Right ventricle myocardium superior (tissue), 1 donor: ENCODE results near the gene OR4X2. TPM values are rescaled to one million over a fixed set of nuclear protein-coding genes. Genes with fewer than 3 reads are reported as not detected.
"Not testable (repeated sequence)": the region's sequence is repeated elsewhere in the genome, so short reads cannot be mapped to it uniquely, and the experiment has no call there.

ENCODE experiments used
- ATAC-seq: fragments of 200-7000 bp; cut with Tn5 transposase; one replicate; pipeline ENCODE4 v1.9.1; 2020; ENCODE audit warnings: mild to moderate bottlenecking; ENCODE audit not compliant: poor library complexity
- DNase-seq: peaks from one replicate; pipeline ENCODE4 v3.0.0-alpha.2; 2020
- intact Hi-C: fragments of 100-400 bp; cut with DNase I; formaldehyde crosslinking; loops from one replicate; pipeline ENCODE4 v1.11.2; 2022
- long read RNA-seq: library from polyadenylated mRNA; unstranded; transcript quantifications from one replicate; pipeline ENCODE4 v2.0.0, GENCODE V29; 2021
- total RNA-seq: library from RNA; stranded (reverse); fragmentation: NEBNext Ultra II Directional; extraction: Animal tissue kit (Norgen Biotek cat#: 25700); gene quantifications from one replicate; pipeline ENCODE4 v1.2.1, GENCODE V29; 2021
- donor health status: DM: no; HTN: yes; CAD: no; lungs with severe emphysema.

Gene OR4X2, protein sequence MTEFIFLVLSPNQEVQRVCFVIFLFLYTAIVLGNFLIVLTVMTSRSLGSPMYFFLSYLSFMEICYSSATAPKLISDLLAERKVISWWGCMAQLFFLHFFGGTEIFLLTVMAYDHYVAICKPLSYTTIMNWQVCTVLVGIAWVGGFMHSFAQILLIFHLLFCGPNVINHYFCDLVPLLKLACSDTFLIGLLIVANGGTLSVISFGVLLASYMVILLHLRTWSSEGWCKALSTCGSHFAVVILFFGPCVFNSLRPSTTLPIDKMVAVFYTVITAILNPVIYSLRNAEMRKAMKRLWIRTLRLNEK
- not detected for total RNA-seq
- long read RNA-seq, result 0 reads

DNA sequence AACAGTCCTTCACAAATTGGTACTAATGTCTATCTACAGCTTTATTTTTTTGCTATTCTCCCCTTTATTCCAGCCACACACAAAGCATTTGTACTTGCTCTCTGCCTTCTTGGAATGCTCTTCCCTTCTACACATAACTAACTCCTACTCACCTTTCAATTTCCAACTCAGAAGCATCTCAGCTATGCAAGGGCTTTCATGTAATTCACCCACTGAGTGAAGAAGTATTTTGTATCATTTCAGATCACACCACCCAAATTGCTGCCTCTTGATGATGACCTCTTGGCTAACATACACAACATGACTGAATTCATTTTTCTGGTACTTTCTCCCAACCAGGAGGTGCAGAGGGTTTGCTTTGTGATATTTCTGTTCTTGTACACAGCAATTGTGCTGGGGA, at the start of gene OR4X2:
Gene OR4X2, plus strand, starts transcription at position 301 of the 400 bp plus-strand sequence. Its CDS starts 0 bp downstream, at position 301.
- DNase-seq, result no peak
- no peak for ATAC-seq
- intact Hi-C loops, result no loop called here

DNA sequence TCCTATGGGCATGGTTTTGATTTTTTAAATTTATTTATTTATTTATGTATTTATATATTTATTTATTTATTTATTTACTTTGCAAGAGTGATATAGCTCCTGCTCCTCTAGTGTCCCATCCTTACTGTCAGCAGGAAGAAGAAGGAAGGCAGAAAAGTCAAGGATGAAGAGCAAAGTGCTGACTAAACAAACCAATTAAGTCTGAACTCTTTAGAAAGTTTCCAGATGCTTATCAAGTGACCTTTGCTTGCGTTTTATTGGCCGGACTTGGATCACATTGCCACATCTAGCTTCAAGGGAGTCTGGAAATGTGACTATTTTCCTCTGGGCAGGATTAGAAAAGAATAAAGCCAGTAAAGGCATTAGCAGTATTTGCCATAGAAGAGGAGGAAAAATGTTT, 37.0 kb upstream of the OR4X2 start:
- intact Hi-C loops, result no loop called here
- no peak for ATAC-seq
- no peak for DNase-seq

DNA sequence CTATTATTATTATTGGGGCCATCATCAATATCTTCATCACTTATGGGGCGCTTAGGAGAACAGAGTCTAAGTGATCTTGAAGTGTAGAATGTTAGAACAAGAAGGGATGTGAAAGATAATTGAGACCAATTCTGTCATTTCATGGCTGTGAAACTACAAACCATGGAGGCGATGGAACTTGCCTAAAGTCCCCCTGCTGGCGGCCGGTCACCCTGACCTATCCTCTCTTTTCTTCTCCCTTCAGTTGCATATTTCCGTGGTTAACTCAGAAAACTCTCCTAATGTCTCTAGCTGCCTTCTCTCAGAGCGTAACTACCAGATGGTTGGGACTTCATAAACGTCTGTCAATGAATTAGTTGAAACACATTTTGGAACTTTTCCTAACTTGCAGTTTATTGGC, 34.9 kb upstream of the OR4X2 start:
- DNase-seq, result no peak
- ATAC-seq, result no peak
- intact Hi-C loops, result no loop called here

DNA sequence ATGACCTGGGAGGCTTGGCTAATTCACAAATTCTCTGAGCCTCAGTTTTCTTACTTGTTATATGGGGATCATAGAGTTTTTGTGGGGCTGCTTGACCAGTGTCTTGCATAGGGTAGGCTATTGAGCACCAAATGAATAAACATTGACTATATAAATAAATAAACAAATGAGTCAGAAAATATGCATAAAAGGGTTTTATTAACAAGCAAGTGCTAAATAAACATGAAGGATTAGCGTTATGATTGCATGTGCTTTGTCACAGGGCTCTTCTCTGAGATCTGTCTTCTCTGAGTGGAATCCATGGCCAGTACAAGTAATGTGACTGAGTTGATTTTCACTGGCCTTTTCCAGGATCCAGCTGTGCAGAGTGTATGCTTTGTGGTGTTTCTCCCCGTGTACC, 28.4 kb upstream of the OR4X2 start, which contains the start of gene OR4B1:
Gene OR4B1, plus strand, starts transcription at position 301 of the 400 bp plus-strand sequence. Its CDS starts 0 bp downstream, at position 301.
- intact Hi-C loops, result no loop called here
- DNase-seq (no peak), ATAC-seq (no peak)

DNA sequence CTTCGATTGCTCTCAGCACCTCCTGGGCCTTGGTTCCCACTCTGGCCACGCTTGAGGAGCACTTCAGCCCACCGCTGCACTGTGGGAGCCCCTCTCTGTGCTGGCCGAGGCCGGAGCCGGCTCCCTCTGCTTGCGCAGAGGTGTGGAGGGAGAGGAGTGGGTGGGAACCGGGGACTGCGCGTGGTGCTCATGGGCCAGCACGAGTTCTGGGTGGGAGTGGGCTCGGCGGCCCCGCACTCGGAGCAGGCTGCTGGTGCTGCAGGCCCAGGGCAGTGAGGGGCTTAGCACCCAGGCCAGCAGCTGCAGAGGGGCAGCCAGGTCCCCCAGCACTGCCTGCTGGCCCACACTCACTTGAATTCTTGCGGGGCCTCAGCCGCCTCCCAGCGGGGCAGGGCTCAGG, 16.1 kb upstream of the OR4X2 start:
- no peak for DNase-seq
- intact Hi-C loops, result no loop called here
- ATAC-seq, result no peak

DNA sequence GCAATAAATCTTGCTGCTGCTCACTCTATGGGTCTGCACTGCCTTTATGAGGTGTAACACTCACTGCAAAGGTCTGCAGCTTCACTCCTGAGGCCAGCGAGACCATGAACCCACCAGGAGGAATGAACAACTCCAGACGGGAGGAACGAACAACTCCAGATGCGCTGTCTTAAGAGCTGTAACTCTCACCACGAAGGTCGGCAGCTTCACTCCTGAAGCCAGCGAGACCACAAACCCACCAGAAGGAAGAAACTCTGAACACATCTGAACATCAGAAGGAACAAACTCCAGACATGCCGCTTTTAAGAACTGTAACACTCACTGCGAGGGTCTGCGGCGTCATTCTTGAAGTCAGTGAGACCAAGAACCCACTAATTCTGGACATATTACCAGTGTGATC, 14.8 kb upstream of the OR4X2 start:
- intact Hi-C loops, DNase-seq, ATAC-seq: not testable (repeated sequence)

DNA sequence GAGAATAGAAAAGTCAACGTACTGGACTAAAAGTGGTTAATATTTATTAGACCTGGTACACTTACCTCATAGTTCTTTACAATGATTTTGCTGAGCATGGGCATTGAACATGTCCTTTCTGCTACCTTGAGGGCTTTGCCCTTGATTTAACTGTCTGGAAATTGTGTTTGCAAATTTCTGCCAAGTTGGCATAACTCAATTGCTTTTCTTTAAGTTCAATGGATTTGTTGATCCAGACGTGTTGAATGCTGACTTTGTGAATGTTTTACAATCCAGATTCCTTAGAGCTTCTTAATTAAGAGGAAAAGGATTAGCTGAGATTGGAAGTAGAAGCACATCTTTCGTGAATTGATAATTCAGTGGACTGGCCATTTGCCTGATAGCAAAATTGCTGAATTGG, 7.2 kb upstream of the OR4X2 start:
- ATAC-seq (no peak), DNase-seq (no peak)
- intact Hi-C loops, result no loop called here

DNA sequence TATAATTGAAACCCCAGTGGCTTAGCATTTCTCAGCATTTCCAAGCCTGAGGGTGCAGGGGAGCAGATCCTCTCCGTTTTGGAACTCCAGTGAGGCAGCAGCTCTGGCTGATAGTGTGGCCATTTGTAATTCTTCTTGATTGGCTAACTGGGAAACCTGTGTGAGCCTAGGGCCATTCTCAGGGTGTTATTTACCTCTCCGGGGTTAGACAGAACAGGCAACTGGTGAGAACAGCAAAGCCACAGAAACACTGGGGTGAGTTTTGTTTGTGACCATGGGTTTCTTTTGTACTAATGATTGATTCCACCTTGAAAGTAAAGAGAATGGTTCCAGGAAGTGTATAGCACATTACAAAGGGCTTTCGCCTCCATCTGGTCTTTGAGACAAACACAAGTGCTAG, 2.4 kb upstream of the OR4X2 start:
- ATAC-seq (no peak), DNase-seq (no peak)
- intact Hi-C loops, result no loop called here

DNA sequence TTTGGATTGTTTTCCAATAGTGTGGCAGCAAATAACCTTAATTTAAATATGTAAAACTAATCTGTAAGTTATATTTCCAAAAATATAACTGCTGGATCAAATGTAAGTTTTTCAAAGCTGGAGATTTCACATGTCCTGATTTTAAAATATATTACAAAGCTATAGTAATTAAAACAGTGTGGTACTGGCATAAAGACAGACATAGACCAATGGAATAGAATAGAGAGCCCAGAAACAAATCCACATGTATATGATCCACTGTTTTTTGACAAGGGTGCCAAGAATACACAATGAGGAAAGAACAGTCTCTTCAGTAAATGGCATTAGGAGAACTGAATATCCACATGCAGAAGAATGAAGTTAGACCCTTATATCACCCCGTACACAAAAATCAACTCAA, 4.0 kb downstream of the OR4X2 start:
- DNase-seq (no peak), ATAC-seq (no peak)
- intact Hi-C loops, result no loop called here

DNA sequence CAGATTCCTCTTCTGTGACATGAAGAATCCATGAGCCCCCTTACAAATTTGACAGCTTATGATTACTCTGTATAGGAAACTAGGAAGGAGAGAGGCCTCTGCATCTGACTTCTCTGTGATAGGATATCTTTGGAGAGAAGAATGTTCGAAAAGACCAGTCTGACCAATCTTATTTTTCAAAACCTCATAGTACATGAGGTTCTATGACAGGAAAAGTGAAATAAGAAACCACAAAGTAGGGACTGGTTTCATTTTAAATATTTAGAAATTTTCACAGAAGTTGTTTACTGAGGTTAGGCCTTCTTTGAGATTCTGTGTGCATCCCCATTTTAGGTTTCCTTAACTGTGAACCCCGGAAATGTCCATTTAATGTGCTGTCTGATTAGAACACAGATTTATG, 16.7 kb downstream of the OR4X2 start:
- intact Hi-C loops, result no loop called here
- no peak for ATAC-seq
- DNase-seq, result no peak

DNA sequence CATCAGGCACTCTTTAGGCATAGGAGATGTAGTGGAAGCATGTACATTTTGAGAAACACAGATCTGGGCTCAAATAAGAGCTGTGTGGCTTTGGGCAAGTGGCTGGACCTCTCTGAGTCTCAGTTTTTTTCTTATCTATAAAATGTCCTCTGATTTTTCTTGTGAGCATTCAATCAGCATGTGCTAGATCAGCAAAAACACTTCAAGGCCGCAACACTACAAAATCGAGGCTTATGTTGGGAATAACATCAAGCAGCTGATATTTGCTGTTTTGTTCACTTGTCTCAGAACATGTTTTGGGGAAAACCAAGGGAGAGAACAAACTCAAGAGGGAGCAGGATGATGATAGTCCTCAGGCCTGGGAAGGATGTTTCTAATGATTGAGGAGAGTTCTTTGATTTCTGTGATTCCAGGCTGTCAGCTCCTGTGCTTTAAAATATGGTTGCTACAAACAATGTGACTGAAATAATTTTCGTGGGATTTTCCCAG, 18.6 kb downstream of the OR4X2 start, which contains the start of gene OR4X1:
Gene OR4X1, plus strand, starts transcription at position 439 of the 489 bp plus-strand sequence. Its CDS starts 0 bp downstream, at position 439.
- DNase-seq, result no peak
- intact Hi-C loops, result no loop called here
- ATAC-seq, result no peak

DNA sequence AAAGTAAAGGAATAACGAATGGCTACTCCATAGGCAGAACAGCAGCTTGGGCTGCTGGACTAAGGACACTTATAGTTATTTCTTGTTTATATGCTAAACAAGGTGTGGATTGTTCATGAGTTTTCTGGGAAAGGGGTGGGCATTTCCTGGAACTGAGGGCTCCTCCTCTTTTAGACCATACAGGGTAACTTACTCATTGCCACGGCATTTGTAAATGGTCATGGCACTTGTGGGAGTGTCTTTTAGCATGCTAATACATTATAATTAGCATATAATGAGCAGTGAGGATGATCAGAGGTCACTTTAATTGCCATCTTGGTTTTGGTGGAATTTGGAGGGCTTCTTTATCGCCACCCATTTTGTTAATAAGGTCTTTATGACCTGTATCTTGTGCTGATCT, 25.7 kb downstream of the OR4X2 start:
- intact Hi-C loops, result no loop called here
- DNase-seq, result no peak
- ATAC-seq, result no peak

DNA sequence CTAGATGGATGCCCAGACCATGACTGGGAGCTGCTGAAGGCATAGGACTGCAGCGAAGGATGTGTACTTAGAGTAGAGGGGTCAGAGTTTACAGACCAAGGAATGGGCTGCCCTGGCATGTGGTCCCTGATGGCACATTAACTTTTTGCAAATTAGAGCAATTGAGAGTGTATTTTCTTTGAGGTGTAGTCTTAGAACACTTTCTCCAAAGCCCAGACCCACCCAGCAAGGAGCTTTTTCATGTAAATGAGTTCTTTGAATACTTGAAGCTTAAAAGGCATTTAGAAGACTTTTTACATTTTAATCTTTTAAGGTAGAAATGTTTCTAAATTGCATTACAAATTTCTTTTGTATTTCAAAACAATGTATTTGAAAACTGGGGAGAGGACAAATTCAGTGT, 27.7 kb downstream of the OR4X2 start:
- intact Hi-C loops, result no loop called here
- ATAC-seq (no peak), DNase-seq (no peak)

Other genes starting within 250 kb of the OR4X2 start
- not detected for gene OR4B1, start 28.3 kb upstream of the OR4X2 start, total RNA-seq
- not detected for gene OR4X1, start 18.8 kb downstream of the OR4X2 start, total RNA-seq
- gene OR4S1, start 61.1 kb downstream of the OR4X2 start, total RNA-seq, result not detected
- gene OR4C3, start 79.8 kb downstream of the OR4X2 start, total RNA-seq, result not detected
- gene OR4C5, start 121.4 kb downstream of the OR4X2 start, total RNA-seq, result not detected
- not detected for gene OR4A47, start 243.7 kb downstream of the OR4X2 start, total RNA-seq